Measurements from ENCODE around the gene HYI. TPM values are rescaled to one million over a fixed set of nuclear protein-coding genes. Genes with fewer than 3 reads are reported as not detected.
"Not testable (repeated sequence)": the region's sequence is repeated elsewhere in the genome, so short reads cannot be mapped to it uniquely, and the experiment has no call there.

Gene HYI, protein sequence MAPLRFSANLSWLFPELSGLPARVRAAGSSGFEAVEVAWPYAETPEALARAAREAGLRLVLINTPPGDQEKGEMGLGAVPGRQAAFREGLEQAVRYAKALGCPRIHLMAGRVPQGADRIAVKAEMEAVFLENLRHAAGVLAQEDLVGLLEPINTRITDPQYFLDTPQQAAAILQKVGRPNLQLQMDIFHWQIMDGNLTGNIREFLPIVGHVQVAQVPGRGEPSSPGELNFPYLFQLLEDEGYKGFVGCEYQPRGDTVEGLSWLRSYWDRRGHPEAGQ
- 32.1 TPM for total RNA-seq

DNA sequence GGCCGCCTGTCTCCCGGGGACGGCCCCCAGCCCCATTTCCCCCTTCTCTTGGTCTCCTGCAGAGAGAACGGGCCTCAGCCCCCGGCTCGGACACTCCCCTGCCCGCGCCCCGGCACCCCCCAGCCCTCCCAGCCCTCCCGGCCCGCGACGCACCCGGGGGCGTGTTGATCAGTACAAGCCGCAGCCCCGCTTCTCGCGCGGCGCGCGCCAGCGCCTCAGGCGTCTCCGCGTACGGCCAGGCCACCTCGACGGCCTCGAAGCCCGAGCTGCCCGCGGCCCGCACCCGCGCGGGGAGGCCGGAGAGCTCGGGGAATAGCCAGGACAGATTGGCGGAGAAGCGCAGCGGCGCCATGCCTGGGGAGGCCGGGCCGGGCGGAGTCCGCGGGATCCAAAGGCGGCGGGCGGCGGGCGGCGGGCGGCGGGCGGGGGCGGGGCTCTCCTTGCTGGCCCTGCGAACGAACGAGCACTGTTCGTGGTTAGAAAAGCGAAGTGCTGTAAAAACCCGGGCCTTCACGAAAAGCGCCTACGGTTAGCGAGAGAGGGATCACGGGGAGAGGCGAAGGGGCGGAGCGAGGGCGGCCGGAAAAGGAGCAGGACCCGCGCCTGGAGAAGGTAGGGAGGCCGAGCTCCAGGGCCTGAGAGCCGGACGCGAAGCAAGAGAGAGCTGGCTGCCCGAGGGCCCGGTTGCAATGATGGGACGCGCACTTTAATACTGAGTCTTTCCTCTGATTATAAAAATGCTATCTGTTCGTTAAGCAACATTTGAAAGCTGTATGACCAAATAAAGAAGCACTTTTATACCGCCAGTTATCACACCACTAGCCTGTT, at the start of gene HYI:
TSS of gene HYI (minus strand) at position 490 of the 828 bp plus-strand sequence. CDS start at position 352, 138 bp downstream.
- DNase-seq, result peak; percentile 81

DNA sequence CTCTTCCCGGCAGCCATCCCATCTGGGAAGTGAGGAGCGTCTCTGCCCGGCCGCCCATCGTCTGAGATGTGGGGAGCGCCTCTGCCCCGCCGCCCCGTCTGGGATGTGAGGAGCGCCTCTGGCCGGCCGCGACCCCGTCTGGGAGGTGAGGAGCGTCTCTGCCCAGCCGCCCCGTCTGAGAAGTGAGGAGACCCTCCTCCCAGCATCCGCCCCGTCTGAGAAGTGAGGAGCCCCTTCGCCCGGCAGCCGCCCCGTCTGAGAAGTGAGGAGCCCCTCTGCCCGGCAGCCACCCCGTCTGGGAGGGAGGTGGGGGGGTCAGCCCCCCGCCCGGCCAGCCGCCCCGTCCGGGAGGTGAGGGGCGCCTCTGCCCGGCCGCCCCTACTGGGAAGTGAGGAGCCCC, 48.1 kb upstream of the HYI start:
- DNase-seq, result not testable (repeated sequence)

DNA sequence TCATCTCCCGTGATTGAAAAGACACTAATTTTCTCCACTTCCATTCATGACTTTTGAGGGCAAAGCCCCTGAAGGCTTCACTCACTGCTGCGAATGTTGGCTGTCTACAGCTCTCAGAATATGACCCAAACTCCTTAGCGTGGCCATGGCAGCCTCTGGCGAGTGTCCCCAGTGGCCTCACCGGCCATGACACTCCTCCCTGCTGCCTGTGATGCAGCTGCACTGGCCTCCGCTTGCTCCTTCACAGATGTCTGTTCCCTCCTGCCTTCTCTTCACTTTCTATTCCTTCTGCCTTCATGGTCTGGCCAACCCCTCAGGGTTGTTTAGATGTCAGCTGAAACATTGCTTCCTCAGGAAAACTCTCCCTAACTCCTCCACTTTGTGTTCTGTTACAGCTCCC, 46.2 kb upstream of the HYI start:
- DNase-seq, result no peak

DNA sequence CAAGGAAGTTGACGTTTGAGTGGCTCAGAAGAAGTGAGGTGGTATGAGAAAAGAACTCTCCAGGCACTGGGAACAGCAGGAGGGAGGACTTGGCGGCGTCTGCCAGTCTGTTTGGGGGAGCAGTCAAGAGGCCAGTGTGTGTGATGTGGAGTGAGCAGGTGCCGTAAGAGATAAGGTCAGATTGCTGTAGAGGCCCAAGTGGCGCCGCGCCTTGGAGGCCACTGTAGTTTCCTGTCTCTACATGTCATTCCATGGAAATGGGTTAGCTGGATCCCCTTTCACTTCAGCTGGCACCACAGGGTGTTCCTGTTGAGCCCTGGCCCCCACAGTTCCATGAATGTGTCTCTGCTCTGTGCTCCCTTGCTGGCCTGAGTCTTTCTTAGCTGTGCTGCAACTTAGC, 41.5 kb upstream of the HYI start:
- DNase-seq, result no peak

DNA sequence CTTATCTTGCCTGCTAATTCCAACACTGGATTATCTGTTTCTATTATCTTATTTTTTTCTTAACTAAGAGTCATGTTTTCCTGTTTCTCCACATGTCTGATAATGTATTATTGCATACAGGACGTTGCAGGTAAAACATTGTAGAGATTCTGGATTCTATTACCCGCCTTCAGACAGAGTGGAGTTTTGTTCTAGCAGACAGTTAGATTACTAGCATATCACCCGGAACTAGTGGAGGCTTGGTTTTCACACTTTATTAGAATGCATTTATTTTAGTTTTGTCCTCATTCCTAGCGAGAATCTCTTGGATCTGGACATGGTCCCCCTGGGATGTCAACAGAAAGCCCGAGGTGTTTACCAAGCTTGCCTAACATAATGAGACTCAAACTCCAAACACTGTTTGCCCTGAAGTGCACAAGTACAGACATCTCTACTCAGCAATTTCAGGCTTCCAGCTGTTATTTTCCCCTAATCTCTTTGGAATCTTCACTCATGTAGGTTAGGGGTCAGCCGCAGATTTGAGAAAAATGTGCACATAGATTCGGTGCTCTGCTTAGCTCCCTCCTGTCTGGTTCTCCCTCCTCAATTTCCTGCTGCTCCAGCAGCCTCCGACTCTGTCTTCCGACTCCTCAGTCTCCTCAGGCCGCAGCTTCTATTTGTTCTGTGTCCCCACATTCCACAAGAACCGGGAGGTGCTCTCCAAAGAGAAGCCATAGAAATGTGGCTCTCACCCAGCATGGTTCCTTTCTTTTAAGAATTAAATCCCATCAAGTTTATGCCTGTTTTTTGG, 40.1 kb upstream of the HYI start:
- DNase-seq, result no peak

DNA sequence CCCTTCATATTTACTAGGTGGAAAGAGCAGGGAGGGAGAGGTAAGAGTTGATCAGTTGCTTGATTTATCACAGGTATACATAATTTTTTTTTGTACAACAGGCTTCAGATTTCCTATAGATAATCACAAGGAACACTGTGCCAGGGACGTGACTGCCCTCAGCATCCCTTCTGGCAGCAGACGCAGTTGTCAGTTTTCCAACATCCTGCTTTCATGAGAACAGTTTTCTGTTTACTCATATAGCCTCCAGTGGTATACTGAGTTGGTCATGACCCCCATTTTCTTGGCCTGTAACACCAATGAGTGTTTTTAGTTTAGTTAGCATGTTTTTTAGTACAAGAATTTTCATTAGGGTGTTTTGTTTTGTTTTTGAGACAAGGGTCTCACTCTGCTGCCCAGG, 39.1 kb upstream of the HYI start:
- no peak for DNase-seq

DNA sequence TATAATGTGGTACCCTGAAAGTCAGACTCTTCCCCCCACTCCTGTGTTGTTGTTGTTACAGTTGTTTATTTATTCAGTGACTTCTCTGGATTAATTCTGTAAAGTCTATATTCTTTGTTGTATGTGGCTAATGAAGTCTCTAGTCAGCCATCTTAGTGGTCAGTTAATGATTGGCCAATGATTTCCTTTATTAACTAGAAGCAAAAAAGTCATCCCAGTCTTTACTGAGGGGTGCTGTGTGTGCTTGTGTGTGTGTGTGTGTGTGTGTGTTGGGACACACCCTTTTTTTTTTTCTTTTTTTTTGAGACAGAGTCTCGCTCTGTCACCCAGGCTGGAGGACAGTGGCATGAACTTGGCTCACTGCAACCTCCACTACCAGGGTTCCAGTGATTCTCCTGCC, 37.3 kb upstream of the HYI start:
- DNase-seq, result no peak

DNA sequence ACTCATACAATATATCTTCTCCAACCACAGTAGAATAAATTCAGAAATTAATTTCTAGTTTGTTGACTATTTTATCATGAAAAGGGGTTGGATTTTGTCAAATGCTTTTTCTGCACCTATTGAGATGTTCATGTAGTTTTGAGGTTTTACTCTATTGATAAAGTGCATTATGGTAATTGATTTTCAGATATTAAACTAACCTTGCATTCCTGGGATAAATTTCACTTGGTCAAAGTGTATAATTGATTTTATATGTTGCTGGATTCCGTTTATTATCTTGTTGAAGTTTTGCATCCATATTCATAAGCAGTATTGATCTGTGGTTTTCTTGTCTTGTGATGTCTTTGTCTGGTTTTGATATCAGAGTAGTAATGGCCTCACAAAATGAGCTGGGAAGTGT, 34.4 kb upstream of the HYI start:
- DNase-seq, result no peak

DNA sequence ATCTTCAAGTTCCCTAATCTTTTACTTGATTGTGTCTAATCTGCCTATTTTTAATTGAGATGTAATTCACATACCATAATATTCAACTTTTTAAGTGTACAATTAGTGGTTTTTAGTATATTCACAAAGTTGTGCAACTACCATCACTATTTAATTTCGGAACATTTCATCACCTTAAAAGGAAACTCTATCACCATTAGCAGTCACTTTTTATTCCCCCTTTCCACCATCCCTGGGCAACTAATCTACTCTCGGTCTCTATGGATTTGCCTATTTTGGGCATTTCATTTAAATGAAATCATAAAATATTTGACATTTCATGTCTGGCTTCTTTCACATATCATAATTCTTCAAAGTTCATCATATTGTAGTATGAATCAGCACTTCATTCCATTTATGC, 30.6 kb upstream of the HYI start:
- no peak for DNase-seq

DNA sequence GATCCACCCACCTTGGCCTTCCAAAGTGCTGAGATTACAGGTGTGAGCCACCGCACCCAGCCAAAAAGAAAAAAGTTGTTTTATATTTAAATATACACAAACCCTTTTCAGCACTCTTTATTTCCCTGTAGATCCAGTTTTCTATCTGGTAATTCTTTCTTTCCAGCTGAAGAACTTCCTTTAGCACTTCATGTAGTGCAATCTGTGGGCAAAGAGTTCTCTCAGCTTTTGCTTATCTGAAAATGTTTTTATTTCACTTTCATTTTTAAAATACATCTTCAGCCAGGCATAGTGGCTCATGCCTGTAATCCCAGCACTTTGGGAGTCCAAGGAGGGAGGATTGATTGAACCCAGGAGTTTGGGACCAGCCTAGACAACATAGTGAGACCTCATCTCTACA, 28.5 kb upstream of the HYI start:
- no peak for DNase-seq

DNA sequence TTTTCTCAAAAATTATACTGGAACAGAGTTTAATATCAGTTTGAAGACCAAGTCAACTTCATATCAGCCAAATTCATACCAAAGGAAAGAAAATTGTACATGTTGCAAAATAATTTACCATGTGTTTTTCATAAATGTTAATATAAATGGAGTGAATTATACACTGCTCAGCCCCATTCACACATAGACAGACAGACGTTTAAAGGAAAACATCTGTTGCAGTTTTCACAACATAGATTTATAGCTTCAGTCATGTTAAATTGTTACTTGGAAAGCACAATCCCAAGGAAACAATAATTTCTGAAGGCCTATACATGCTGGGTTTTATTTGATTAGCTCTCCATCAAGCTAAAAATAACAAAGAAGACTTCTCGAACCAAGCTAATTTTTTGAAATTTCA, 27.8 kb upstream of the HYI start:
- no peak for DNase-seq

DNA sequence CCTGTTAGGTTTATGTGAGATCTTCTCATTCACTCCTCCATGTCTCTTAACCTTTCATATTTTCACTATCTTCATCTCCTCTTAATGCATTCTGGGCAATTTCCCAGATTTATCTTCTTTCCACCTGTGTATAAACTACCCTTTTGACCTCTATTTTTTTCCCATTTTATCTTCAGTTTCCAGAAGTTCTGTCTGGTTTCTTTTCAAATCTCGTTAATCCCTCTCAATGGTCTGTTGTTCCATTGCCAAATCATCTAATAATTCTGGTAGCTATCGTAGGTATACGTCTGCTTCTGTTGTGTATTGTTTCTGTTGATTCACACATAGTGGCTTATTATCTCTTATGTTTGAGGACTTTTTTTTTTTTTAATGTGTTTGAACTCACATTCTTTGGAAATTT, 25.7 kb upstream of the HYI start:
- no peak for DNase-seq

DNA sequence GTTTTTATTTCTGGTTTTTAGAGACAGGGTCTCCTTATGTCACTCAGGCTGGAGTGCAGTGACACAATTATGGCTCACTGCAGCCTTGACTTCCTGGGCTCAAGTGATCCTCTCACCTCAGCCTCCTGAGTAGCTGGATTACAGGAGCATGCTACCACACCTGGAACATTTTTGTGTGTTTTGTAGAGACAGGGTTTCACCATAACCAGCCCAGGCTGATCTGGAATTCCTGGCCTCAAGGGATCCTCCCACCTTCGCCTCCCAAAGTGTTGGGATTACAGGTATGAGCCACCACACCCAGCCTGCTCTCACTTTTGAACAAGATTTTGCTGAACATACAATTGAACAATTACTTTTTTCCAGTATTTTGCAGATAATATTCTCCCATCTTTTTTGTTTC, 24.0 kb upstream of the HYI start:
- no peak for DNase-seq

DNA sequence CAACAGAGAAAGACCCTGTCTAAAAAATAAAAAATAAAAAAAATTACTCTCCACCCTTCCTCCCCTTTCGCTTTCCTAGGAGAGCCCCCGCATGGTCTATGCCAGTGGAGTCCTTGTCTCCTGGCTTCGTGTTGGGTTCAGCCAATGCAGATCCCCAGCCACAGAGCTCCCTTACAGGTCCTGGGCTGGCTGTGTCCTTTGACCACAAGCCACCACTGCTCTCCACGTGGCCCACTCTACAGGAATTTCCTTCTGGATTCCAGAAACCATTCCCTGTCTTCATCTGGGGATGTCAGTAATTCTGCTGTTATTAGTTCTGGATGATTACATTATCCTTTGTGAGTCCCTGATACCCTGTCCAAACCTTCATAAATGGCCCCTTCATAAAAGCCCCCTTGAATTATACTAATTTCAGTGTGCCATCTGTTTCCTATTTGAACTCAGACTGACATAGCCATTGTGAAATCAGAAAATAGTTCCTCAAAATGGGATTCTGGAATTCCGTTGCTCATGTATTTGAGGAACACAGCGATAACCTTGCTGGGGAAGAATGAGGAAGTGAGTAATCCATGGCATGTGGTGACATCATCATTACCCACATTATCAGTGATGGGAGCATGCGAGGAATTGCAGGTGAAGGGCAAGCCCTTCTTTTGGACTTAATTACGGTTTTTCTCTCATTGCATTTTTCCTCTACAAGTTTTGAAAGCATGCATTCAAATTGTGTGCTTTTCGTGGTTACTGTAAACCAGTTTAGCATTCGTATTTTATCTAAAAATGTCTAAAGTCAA, 22.1 kb upstream of the HYI start:
- not testable (repeated sequence) for DNase-seq

DNA sequence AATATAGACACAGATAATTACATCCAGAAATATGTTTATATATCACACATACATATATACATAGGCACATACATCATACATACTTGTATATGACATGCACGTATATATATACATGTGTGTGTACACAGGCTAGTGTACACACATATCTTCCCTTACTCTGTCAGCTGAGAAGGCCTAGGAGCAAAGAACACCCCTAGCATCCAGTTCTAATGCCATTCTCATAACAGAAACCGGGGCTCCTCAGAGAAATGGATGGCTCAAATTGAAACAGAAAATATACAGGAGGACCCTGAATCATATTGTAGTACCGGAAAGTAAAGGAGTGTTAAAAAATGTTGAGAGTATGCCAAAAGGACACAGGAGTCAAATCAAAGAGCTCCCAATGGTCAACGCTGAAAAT, 19.7 kb upstream of the HYI start:
- no peak for DNase-seq

DNA sequence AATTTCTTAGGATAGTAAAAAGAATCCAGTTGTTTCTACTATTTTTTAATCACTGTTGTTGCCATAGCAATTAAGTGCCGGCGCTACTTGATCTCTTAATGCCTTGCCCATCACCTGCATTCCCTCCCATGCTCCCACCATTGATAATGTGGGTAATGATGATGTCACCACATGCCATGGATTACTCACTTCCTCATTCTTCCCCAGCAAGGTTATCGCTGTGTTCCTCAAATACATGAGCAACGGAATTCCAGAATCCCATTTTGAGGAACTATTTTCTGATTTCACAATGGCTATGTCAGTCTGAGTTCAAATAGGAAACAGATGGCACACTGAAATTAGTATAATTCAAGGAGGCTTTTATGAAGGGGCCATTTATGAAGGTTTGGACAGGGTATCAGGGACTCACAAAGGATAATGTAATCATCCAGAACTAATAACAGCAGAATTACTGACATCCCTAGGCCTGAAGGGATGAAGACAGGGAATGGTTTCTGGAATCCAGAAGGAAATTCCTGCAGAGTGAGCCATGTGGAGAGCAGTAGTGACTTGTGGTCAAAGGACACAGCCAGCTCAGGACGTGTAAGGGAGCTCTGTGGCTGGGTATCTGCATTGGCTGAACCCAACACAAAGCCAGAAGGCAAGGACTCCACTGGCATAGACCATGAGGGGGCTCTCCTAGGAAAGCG, 18.9 kb upstream of the HYI start:
- not testable (repeated sequence) for DNase-seq

DNA sequence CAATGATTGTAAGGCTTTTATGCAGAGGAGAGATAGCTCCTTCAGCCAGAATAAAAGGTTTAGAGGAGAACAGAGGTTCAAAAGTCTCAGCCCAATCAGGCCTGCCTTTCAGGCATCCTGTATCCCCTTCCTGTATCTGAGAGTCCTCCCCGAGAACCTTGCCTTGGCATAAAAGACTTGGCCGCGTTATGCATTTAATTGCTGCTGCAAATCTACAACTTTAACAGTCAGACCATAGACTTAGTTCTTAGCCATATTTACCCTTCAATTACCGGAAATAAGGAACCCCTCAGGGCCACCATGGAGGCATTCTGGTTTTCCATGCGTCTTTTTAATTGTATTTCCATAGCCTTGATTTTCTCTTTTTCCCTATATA, 18.3 kb upstream of the HYI start:
- DNase-seq, result no peak

DNA sequence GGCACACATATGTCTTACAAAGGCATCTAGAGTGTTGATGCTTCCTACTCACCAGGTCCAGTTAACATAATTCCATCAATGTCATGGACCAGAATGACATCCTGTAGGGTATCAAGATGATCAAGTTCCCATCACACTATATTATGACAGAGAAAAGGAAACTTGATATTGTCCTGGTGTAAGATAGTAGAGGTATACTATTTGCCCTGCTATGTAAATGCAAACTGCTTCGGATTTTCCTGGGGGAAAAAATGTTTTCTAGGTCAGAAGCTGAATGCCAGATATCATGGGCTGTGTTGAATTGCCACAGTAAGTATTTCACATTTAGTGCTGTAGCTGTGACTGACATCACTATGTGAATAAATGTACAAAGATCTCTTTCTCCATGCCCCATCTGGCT, 16.2 kb upstream of the HYI start:
- no peak for DNase-seq

DNA sequence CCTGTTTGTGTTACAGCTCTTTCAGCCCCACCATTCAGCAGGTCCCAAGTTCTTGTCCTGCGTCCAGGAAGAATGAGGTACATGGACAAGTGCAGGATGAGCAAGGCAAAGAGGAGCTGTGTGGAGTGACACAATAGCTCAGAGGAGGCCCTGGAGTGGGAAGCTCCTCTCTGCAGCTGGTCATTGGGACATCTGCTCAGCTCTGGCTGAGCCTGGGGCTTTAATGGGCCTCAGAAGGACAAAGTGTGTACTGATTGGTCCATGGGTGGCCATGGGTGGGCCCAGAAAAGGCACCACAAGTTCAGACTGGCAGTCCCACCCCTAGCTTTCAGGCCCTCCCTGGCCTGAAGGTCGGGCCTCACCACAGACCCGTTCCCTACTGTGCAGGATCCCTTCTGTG, 14.7 kb upstream of the HYI start:
- DNase-seq, result no peak

DNA sequence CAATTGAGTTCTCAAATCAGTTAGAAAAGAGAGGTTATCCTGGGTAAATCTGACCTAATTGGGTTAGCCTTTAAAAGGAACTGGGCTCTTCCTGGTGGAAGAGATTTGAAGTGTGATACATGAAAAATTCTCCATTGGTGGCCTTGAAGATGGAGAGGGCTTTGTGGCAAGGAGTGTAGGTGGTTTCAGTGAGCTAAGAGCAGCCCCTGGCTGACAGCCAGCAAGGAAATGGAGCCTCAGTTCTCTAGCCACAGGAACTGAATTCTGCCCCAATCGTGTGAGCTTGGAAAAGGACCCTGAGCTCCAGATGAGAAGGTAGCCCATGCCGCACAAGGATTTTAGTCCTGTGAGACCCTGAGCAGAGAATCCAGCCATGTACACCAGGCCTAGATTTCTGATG, 12.7 kb upstream of the HYI start:
- no peak for DNase-seq

DNA sequence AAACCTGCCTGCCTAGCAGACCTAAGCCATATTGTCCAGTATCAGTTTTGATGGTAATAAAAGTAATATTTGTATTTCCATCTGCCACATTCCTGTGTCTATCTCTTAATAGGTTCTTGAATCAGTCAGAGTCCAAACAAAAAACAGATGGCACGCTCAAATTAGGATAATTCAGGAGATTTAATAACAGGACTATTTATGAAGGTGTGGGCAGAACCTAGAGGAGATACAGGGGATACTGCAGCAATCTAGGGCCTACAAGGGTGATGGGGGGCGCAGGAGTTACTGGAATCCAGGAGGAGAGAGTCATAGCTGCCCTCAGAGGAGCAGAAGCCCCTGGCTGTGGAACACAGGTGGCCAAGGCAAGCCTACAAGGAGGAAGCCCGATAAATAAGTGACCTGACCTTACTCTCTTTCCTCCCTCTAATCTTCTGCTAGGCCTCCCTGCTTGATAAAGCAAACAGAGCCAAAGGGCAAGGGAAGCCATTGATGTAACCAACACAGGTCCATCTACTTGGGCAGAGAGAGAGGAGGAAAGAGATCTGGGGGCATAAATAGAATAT, 11.9 kb upstream of the HYI start:
- no peak for DNase-seq

Measured in occipital lobe (tissue), 2 donors.